ENCODE measurements around the gene DUSP3.

The DUSP3 gene

DNA sequence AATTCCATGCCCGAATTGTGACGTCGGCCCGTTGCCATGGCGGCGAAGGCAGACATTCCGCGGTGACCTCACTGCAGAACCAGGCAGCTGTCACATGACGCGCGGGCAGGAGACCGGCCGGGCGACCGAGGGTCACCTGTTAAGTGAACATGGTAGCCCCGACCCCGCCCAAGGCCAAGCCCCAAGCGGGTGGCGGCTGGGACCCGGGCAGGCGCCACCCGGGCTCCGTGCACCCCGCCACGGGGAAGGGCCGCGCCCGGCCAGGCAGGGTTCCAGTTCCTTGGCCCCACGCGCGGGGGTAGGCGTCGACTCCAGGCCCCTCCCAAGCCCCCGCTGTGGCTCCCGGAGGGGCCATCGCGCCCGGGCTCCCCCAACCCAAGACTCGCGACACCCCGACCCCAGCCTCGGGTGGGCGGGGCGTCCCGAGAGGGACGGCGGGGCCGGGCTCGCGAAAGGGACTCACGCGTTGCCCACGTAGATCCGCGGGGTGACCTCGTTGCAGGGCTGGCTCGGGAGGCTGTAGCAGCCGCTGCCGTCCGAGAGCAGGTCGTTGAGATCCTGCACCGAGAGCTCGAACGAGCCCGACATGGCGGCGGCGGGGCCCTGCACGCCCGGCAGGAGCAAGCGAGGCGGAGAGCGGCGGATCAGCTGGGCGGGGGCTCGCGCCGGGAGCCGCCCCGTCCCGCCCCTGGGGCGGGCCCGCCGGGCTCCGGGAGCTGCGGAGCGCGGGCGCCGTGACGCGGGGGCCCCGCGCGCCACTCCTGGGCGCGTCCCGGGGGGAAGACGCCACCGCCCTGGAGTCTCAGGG is at the start of gene DUSP3:
Gene DUSP3, minus strand, starts transcription at position 641 of the 808 bp plus-strand sequence. Its CDS starts 53 bp downstream, at position 588.
- peak; percentile 37 to 56 for DNase-seq (ENCODE audit: low read depth in 2 of 2)

DNA sequence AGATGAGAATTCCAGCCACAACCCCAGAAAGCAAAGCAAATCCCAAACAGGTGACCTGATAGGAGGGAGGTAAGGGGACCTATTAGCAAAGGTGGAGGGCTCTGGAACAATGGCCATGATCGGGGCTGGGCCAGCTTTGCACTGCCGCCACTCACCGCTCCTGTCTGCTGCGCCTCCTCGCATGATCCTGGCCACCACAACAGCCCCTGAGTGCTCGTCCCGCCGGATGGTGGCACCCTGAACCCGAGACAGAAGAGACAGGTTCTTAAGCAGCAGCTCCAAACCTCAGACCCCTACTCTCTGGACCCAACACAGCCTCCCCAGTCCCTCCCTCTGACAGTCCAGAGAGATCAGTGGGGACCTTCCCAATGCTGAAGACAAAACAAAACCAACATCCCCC is 48.8 kb upstream of the DUSP3 start:
- DNase-seq (ENCODE audit: low read depth in 2 of 2), result no peak

DNA sequence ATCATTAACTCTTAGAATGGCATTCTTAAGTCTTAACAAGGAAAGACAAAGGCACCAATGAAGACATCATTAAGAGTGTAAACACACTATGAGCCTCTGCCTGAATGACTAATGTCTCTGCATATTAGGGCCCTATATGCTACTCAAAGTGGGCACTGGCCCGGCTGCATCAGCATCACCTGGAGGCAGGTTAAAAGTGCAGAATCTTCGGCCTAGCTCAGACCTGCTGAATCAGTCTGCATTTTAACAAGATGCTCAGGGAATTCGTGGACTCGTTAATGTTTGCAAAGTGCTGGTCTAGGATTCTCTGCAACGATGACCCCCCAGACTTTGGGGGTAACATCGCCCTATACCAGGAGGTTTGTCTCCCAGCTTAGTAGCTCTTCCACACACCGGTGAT is 47.4 kb upstream of the DUSP3 start:
- no peak for DNase-seq (ENCODE audit: low read depth in 2 of 2)

DNA sequence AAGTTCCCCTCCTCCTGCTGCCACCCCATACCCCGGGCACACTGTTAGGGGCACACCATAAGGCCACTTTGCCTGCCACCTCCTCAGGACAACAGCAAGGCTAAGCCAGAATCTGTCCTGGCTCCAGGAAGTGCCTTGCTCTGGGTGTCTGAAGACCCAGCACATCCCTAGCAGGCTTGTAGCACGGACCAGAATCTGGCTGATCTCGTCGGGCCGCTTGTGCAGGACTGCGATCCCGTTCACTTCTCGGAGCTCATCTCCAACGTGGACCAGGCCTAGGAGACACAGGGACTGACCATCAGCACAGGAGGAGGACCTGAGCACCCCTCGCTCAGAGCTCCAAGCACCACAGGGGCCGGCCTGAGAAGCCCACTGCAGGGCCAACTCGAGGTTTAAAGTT is 46.8 kb upstream of the DUSP3 start:
- no peak for DNase-seq (ENCODE audit: low read depth in 2 of 2)

DNA sequence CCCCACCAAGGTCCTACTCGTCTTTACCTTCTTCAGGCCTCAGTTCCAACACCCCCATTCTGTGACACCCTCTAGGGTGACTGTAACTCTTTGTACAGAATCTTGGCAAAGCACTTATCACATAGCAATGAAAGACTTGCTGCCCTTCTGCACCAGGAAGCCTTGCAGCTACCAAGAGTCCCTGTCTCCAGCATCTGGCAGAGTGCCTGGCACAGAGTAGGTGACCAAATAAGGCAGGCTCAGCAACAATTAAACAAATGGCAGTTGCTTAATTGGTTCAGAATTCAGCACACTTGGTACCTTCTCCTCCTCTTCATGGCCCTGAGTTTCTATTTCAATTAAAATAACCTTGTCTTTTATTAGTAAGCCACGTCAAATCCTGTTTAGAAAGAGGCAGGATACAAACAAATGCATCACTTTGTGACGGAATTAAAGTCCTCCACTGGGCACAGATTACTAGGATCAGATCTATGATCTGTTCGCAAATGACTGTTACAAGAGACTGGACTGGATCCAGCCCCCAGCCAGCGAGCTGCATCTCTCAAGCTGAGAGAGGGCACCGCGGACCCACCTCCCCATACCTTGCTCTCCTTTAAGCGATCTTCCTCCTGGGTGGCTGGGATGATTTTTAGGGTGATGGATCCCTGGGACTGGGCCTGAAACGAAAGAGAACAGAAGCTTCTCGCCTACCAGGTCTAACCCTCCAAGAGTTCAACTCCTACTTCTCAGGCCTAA is 44.7 kb upstream of the DUSP3 start:
- DNase-seq (ENCODE audit: low read depth in 2 of 2), result no peak

DNA sequence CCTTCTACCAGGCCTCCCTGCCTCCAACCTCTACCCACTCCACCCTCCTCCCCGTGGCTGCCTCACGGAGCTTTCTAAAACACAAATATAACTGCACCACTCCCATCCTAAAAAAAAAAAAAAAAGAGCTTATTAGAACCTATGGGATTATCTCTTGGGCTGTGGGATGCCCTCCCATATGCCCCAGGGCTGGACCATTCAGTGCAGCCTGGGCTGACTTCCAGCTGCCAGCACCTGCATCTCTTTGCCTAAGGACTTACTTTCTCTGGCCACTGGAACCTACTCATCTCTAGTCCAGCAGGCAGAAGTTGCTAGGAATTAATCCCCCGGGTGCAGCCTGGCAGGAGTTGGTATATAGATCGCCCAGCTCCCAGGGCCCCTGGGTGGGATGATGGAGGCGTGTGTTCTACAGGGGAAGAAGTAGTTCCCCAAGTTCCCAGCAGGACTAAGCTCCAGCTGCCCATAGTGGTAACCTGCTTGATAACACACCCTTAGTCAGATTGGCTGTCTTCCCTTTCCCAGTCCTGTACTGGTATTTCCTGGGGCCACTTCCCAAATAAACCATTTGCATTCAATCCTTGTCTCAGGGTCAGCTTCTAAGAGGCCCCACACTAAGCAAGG is 43.9 kb upstream of the DUSP3 start:
- DNase-seq (ENCODE audit: low read depth in 2 of 2), result no peak

DNA sequence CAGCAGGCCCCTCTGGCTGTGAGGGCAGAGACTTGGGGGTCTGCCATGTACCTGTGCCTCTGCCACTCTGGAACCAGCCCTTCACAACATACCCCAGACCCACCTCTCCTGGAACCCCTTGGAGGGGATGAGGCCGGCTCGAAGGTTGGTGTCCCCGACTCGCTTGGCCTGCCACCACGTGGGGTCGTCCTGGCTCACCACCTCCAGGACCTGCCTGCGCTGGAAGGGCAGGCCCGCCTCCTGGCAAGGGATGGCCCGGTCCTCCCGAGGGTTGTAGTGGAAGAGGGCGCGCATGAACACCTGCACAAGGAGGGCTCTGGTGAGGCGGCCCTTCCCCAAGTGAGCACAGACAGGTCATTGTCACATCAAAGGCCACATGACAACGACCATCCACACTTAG is 42.0 kb upstream of the DUSP3 start:
- no peak for DNase-seq (ENCODE audit: low read depth in 2 of 2)

DNA sequence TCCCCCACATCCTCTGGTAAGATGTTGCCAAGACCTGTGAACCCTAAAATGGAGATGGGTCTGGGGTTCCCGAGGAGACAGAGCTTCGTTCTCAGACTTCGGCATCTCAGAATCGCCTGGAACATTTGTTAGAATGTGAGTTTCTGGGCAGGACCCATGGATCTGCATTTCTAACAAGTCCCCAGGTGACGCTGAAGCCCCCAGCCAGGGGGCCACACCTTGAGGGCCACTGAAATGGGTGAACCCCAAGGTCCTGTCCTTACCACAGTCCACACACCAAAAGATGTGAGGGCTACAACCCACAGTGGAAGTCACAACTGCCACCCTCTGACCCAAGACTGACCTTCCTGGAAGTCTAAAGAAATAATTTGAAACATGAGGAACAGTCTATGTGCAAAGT is 40.2 kb upstream of the DUSP3 start:
- DNase-seq (ENCODE audit: low read depth in 2 of 2), result no peak

DNA sequence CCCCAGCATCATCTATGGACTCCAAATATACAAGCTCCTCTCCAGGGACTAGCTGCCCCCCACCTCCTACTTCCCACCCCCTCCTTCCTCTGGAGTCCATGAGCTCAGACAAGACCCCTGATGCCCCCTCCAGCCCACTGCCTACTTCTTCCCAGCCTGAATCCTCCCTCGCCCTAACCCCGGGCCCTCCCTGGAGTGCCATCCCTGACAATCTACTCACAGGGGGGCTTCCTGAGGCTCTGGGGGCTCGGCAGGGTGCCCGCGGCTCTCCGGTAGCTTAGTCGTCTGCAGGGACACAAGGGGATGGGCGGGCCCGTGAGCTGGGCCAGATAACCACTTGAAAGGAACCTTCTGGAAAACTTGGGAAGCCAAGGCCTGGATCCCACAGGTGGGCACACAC is 39.0 kb upstream of the DUSP3 start:
- no peak for DNase-seq (ENCODE audit: low read depth in 2 of 2)

DNA sequence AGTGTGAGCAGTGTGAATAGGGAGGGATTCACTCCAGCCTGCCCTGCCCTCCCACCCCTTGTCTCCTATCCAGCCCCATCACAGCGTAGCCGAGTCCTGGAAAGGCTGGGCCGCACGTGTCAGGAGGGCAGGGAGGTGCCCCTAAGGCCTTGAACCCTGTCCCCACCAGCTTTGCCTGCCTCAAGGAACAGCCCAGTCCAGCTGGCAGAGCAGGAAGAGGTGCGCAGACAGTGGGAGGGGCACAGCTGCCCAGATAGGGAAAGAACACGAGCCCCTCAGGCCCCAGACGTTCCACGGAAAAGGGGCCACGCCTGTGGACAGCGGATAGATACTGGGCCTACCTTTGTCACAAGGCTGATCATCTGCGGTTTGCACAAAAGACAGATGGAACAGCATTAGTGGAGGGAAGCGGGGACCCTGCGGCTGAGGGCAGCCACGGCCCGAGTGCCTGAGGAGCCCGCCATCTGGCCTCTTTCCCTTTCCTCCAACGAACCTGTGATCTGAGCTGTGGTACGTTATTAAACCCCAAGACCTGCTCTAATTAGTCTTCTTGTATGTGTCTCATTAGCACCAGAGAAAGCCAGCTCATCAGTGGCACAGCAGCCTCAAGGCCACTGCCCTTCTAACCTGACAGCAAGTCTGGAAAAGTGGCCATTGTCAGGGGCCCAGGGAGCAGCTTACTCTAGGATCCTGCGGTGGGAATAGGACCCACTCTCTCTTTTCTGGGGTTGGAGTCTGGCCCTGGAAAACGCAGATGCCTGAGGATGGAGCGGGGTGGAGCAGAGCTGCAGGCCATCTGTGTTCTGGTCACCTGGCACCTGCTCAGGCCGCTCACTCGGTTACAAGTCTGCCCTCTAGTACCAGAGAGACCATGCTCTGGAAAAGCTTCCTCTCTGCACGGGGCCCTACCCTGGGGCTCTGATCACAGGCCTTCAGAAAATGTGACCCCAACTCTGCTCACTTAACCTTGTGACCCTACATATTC is 37.9 kb upstream of the DUSP3 start:
- DNase-seq (ENCODE audit: low read depth in 2 of 2), result no peak

DNA sequence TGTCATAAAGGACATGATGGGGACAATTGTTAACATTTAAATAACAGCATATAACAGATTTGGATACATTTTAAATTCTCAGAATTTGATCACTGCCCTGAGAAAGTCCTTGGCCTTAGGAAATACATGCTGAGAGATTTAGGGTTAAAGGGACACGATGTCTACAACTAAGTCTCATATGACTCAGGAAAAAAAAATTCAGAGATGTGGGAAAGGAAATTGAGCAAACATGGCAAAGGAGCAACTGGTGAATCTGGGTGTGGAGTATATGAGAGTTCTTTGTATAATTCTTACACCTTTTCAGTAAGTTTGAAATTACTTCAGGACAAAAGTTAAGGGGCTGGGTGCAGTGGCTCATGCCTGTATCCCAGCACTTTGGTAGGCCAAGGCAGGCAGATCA is 35.9 kb upstream of the DUSP3 start:
- DNase-seq (ENCODE audit: low read depth in 2 of 2), result no peak

DNA sequence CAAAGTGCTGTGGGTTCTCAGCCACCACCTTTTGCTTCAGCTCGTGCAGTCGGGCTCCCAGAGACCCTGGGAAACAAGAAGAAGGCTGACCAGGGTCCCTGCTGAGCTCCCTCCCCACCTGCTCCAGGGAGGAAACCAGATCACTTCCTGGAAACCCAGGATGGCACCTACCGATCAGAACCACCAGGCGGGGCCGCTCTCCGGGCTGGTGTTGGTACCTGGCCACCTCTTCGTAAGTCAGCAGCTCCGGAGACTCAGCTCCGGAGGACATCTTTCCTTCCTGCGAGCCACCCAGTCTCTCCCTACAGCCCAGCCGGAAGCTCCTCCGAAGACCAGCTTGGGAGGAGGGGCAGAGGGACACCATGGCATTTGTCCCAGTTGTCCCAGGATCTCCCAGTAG is 35.2 kb upstream of the DUSP3 start:
- DNase-seq (ENCODE audit: low read depth in 2 of 2), result no peak

DNA sequence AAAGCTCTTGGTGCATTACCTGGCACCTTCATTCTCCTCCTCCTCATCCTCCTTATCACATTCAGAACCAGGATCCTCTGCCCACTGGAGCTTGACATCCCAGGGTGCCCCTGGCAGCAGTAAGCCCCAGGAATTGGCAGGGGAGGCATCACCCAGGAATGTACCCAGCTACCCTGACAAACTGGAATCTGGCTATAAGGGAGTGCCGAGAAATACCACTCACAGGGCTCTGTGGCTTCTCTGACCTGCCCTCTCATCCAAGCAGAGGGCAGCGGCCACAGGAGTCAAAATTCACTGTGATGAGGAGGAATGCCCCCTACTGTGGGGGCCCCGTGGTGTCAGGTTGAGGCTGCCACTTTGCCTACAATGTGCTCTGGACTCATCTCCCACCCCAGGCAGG is 34.6 kb upstream of the DUSP3 start:
- DNase-seq (ENCODE audit: low read depth in 2 of 2), result no peak

DNA sequence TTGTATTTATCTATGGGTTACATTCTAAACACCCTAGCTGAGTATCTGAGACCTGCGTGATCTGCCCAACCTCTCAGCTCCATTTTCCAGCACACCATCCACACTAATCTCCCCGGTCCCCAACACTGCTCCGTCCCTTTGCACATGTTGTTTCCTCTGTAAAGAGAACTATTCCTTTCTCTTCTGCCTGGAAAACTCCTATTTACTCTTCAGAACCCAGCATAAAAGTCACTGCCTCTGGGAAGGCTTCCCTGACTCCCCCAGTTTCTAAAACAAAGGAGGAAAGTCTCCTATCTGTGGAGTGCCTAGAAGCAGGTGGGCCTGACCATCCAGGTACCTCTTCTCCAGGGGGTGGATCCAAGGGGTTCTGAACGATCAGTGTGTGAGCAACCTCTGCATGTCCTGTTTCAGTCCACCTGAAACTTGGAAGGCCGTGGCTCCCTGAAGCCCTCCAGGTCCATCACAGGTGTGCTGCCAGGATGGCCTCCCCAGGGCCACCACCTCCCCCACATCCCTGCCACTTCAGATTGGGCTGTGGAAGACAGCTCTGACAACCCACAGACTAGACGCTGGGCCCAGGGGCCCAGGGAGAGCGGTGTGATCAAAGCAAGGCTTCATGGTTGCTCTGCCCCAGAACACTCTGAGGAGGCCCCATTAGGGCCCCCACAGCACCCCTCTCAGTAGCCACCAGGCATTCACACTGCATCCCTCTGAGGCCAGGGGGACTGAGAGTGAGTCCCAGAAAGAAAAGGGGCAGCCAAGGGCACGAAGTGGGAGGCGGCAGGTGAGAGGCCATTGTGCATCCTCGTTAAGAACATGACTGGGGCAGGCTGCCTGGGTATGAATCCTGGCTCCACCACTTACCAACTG is 33.9 kb upstream of the DUSP3 start:
- no peak for DNase-seq (ENCODE audit: low read depth in 2 of 2)

DNA sequence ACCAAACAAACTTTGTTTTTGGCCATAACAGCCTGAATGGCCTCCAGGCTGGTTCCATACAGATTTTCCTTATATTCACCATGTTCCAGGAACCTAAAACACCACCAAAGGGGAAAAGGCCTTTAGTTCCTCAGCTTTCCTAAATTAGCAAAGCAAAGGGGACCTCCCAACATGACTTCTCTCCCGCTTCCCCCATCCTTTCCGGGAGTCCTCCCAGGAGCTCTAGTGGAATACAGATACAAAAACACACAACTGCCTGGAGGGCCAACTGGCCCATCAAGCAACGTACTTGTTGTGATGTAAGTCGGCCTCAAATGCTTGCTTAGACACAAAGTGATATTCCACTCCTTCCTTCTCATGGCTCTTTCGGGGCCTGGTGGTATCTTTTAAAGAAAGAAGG is 32.0 kb upstream of the DUSP3 start:
- DNase-seq (ENCODE audit: low read depth in 2 of 2), result no peak

DNA sequence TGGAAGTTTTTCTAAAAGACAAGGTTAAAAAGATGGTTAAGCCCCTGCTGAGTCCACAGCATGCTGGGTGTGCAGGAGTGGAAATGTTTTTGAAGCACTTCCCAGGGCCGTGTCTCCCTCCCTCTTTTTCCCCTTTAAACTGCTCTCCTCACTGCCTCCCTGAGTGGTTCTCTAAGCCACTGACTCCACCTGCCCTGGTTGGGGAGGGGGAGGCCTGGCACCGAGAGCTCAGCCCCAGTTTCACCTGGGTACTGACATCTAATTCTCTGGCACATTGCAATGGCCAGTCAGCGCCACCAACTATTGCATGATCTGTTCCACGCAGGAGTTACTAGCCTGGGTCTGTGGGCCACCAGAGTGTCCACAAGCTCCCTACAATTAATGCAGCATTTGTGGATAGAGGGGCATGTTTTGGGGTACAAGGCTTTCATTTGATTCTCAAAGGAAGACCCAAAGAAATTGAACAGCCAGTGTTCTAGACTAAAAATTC is 31.5 kb upstream of the DUSP3 start:
- no peak for DNase-seq (ENCODE audit: low read depth in 2 of 2)

DNA sequence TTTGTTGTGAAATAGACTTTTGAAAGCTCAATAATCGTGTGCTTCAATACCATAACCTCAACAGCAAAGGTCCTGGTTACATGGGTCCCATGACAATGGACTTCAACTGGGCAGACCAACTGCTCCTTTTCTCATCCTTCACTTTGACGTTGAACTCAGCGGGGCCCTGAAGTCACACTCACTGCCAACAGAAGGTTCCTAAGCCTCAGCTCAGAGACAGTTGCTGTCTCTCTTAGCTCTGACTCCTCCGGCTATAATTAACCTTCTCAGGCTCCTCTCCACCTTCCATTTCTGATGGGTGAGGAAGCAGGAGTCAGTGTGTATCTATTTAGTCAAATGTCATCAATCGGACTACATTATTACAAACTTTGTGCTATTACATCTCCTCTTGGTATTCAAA is 30.3 kb upstream of the DUSP3 start:
- no peak for DNase-seq (ENCODE audit: low read depth in 2 of 2)

DNA sequence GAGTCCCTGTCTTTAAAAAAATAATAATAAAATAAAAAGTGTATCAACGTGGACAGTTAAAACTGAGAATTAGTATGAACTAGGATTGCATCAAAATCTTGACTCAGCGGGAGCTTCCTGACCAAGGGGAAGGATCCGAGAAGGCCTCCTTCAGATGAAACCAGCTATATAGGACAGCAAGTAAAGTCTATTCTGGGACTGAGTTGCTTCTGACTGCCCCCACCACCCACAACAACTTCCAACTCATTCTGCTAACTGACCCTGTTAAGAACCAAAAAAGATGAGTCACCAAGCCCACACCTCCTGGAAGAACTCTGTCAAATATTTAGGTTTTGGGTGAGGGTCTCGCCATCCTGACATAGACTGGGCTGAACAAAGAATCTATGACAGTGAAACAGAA is 29.3 kb upstream of the DUSP3 start:
- DNase-seq (ENCODE audit: low read depth in 2 of 2), result no peak

DNA sequence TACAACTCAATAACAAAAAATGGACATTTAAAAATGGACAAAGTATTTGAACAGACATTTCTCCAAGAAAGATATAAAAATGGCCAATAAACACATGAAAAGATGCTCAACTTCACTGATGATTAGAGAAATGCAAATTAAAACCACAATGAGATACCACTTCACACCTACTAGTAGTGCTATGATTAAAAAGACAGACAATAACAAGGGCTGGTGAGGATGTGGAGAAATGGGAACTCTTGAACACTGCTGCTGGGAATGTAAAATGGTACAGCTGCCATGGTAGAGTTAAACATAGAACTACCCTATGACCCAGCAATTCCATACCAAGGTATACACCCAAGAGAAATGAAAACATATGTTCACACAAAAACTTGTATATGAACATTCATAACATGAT is 26.3 kb upstream of the DUSP3 start:
- no peak for DNase-seq (ENCODE audit: low read depth in 2 of 2)

DNA sequence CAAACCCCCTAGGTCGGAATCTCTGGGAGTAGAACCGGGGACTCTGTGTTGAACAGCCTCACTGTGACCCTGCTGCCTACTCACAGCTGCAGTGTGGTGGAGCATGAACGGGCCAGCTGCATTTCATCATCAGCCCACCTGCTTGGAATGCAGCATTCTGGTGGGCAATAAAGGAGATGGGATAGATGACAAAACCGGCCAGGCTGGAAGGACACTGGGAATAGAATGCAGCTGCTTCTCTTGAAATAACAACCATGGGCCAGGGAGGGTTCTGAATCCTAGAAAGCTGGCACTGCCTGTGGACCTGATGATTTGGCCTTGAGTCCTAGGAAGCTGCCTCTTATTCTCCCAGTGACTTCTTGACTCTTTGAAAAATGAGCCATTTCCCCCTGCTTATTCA is 25.0 kb upstream of the DUSP3 start:
- no peak for DNase-seq (ENCODE audit: low read depth in 2 of 2)

DNA sequence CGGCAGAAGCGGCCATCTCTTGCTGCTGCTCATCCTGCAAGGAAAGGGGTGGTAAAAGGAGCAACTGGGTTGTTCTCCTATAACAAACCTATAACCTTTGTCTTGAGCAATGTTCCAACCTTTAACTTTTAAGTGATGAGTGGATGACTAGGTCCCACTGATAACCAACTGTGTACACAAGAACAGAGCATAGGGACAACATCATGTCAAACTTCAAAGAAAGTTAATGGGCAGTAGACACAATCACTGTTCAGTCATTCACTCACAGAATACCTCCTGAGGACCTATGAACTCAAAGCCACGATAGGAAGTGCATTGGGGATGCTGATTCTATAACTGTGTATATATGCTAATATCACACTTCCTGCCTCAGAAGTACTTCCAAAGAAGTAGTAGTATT is 23.1 kb upstream of the DUSP3 start:
- no peak for DNase-seq (ENCODE audit: low read depth in 2 of 2)
